ENCODE measurements around the gene TMEM9B. TPM values are rescaled to one million over a fixed set of nuclear protein-coding genes. Genes with fewer than 3 reads are reported as not detected.

Gene TMEM9B
- total and polyA plus RNA-seq, 7 experiments from 2014 or later = 16.2 to 83.0 (median 30.8) TPM

- Mint-ChIP-seq H3K27me3 (no peaks in the 10 kb centered on the region), H3K4me1 (peaks cover 20 to 48% (median 35%) of the 10 kb centered on the region in 7 donors), H3K27ac (peak overlapping the region; percentile 94 to 99 (median 98)), H3K9me3 (no peaks in the 10 kb centered on the region), H3K36me3 (peaks cover 2 to 6% (median 4%) of the 10 kb centered on the region in 5 donors), H3K4me3 (peak overlapping the region; percentile 94 to 99 (median 98))
- H3K27me3 ChIP-seq (ENCODE audit: control insufficient read depth in 2 of 2, insufficient read depth in 2 of 2, low read length in 2 of 2) = no peaks in the 10 kb centered on the region
- intact Hi-C loops (cut with micrococcal nuclease) = loop anchor here (1.0 to 5.0 kb wide), 15 partner anchors 40 to 1494 kb away; partner anchors contain the start of genes RPL27A (in 2 of the 2), TMEM41B (in 2 of the 2), TRIM66 (in 2 of the 2) and AKIP1 (in 1 of the 2)
- DNase-seq (peak in 7 of 9 donors; percentile 61 to 79 (median 77)), ATAC-seq (peak; percentile 83)
- H3K4me1 ChIP-seq (ENCODE audit: control insufficient read depth in 2 of 2, insufficient read depth in 2 of 2, low read length in 2 of 2) = peaks cover 13 to 17% of the 10 kb centered on the region in 2 donors
- ChIA-PET POLR2A (interaction anchor here (0.5 to 2.1 kb wide), 10 partner anchors 9 to 610 kb away, joined by 3 to 27 read pairs (median 5); partner anchors contain the start of genes AKIP1, RPL27A, TRIM66 and WEE1), CTCF (interaction anchor here (0.6 to 1.5 kb wide), 3 partner anchors 37 to 50 kb away, joined by 3 to 5 read pairs (median 3); no protein-coding TSS in a partner anchor)
- peak overlapping the region; percentile 96 for H3K4me3 ChIP-seq (ENCODE audit: low read length)
- H3K27ac ChIP-seq (ENCODE audit: low read depth, low read length) = peak overlapping the region; percentile 92
- no peaks in the 10 kb centered on the region for H3K9me3 ChIP-seq (ENCODE audit: control insufficient read depth in 2 of 3, low read length in 3 of 3)
- H3K36me3 ChIP-seq (ENCODE audit: control insufficient read depth in 2 of 3, insufficient read depth in 3 of 3, low read length in 3 of 3) = peaks cover 0 to 11% (median 0%) of the 10 kb centered on the region in 3 experiments
These were observed 496 bp downstream of the TMEM9B start for GRCh38 chr11:8963569-8964323.

GRCh38 chr11:8962841-8963240 is 1.4 kb downstream of the TMEM9B start:
- Mint-ChIP-seq H3K4me3 (peak overlapping the region; percentile 94 to 99 (median 98)), H3K9me3 (no peaks in the 10 kb centered on the region), H3K27ac (peak overlapping the region; percentile 73 to 99 (median 98)), H3K27me3 (no peaks in the 10 kb centered on the region), H3K4me1 (peaks cover 20 to 48% (median 35%) of the 10 kb centered on the region in 7 donors), H3K36me3 (peaks cover 0 to 6% (median 3%) of the 10 kb centered on the region in 5 donors)
- intact Hi-C loops (cut with micrococcal nuclease) = loop anchor here (5.0 kb wide), 3 partner anchors 351 to 1494 kb away; partner anchors contain the start of genes AMPD3 (in 1 of the 2) and EIF3F (in 1 of the 2)
- ChIA-PET CTCF (interaction anchor here (1.4 kb wide), 1 partner anchor 49 kb away, joined by 3 read pairs; no protein-coding TSS in a partner anchor), POLR2A (interaction anchor here (0.6 kb wide), 1 partner anchor 427 kb away, joined by 4 read pairs; no protein-coding TSS in a partner anchor)
- ATAC-seq (no peak), DNase-seq (no peak)
- no peaks in the 10 kb centered on the region for H3K27me3 ChIP-seq (ENCODE audit: control insufficient read depth in 2 of 2, insufficient read depth in 2 of 2, low read length in 2 of 2)
- H3K9me3 ChIP-seq (ENCODE audit: control insufficient read depth in 2 of 3, low read length in 3 of 3) = no peaks in the 10 kb centered on the region
- peak overlapping the region; percentile 92 for H3K27ac ChIP-seq (ENCODE audit: low read depth, low read length)
- H3K4me3 ChIP-seq (ENCODE audit: low read length) = peak overlapping the region; percentile 96
- peaks cover 0 to 11% (median 0%) of the 10 kb centered on the region in 3 experiments for H3K36me3 ChIP-seq (ENCODE audit: control insufficient read depth in 2 of 3, insufficient read depth in 3 of 3, low read length in 3 of 3)
- peaks cover 13 to 17% of the 10 kb centered on the region in 2 donors for H3K4me1 ChIP-seq (ENCODE audit: control insufficient read depth in 2 of 2, insufficient read depth in 2 of 2, low read length in 2 of 2)

GRCh38 chr11:8961401-8961800 is 2.8 kb downstream of the TMEM9B start:
- no peak for DNase-seq
- Mint-ChIP-seq H3K27me3 (no peaks in the 10 kb centered on the region), H3K4me3 (peak overlapping the region in 1 of 10 donors; percentile 18), H3K36me3 (peaks cover 0 to 11% (median 3%) of the 10 kb centered on the region in 5 donors), H3K4me1 (peaks cover 22 to 54% (median 44%) of the 10 kb centered on the region in 7 donors), H3K9me3 (no peaks in the 10 kb centered on the region), H3K27ac (peak overlapping the region in 3 of 9 donors; percentile 0 to 42 (median 33))
- Histone ChIP-seq H3K4me1 (ENCODE audit: control insufficient read depth in 2 of 2, insufficient read depth in 2 of 2, low read length in 2 of 2) (peaks cover 13 to 17% of the 10 kb centered on the region in 2 donors), H3K27me3 (ENCODE audit: control insufficient read depth in 2 of 2, insufficient read depth in 2 of 2, low read length in 2 of 2) (no peaks in the 10 kb centered on the region), H3K36me3 (ENCODE audit: control insufficient read depth in 2 of 3, insufficient read depth in 3 of 3, low read length in 3 of 3) (peaks cover 0 to 11% (median 0%) of the 10 kb centered on the region in 3 experiments), H3K9me3 (ENCODE audit: control insufficient read depth in 2 of 3, low read length in 3 of 3) (no peaks in the 10 kb centered on the region), H3K4me3 (ENCODE audit: low read length) (no peak overlapping the region), H3K27ac (ENCODE audit: low read depth, low read length) (no peak overlapping the region)
- ATAC-seq = no peak
- ChIA-PET POLR2A (interaction anchor here (1.4 kb wide), 1 partner anchor 273 kb away, joined by 4 read pairs; no protein-coding TSS in a partner anchor), CTCF (interaction anchor here (0.7 to 3.7 kb wide), 5 partner anchors 8 to 1357 kb away, joined by 3 to 31 read pairs (median 3); partner anchors contain the start of genes RPL27A and TRIM66)
- intact Hi-C loops (cut with micrococcal nuclease) = loop anchor here (5.0 kb wide), 3 partner anchors 349 to 1496 kb away; partner anchors contain the start of genes AMPD3 (in 1 of the 2) and EIF3F (in 1 of the 2)

- Histone ChIP-seq H3K27me3 (ENCODE audit: control insufficient read depth in 2 of 2, insufficient read depth in 2 of 2, low read length in 2 of 2) (no peaks in the 10 kb centered on the region), H3K4me3 (ENCODE audit: low read length) (no peak overlapping the region), H3K9me3 (ENCODE audit: control insufficient read depth in 2 of 3, low read length in 3 of 3) (no peaks in the 10 kb centered on the region), H3K36me3 (ENCODE audit: control insufficient read depth in 2 of 3, insufficient read depth in 3 of 3, low read length in 3 of 3) (peaks cover 0 to 22% (median 0%) of the 10 kb centered on the region in 3 experiments), H3K4me1 (ENCODE audit: control insufficient read depth in 2 of 2, insufficient read depth in 2 of 2, low read length in 2 of 2) (peaks cover 13 to 17% of the 10 kb centered on the region in 2 donors), H3K27ac (ENCODE audit: low read depth, low read length) (no peak overlapping the region)
- no peak overlapping the region for H3K4me3 Mint-ChIP-seq
- POLR2A ChIA-PET = interaction anchor here (1.0 to 1.4 kb wide), 3 partner anchors 11 to 273 kb away, joined by 3 to 4 read pairs (median 3); partner anchors contain the start of gene AKIP1
- peaks cover 0 to 15% (median 10%) of the 10 kb centered on the region in 5 donors for H3K36me3 Mint-ChIP-seq
- H3K9me3 Mint-ChIP-seq = no peaks in the 10 kb centered on the region
- peak; percentile 28 for ATAC-seq
- CTCF ChIA-PET = interaction anchor here (0.6 to 3.7 kb wide), 8 partner anchors 10 to 392 kb away, joined by 3 to 31 read pairs (median 4); no protein-coding TSS in a partner anchor
- peak overlapping the region in 2 of 9 donors; percentile 23 to 58 for H3K27ac Mint-ChIP-seq
- H3K4me1 Mint-ChIP-seq = peaks cover 22 to 45% (median 39%) of the 10 kb centered on the region in 7 donors
- peak in 6 of 9 donors; percentile 7 to 34 (median 25) for DNase-seq
- H3K27me3 Mint-ChIP-seq = no peaks in the 10 kb centered on the region
- intact Hi-C loops (cut with micrococcal nuclease) = loop anchor here (1.0 to 5.0 kb wide), 6 partner anchors 45 to 1498 kb away; partner anchors contain the start of genes AMPD3 (in 1 of the 2) and EIF3F (in 1 of the 2)
These were observed 4.6 kb downstream of the TMEM9B start for GRCh38 chr11:8959546-8960166.

GRCh38 chr11:8956860-8957259 is 7.4 kb downstream of the TMEM9B start:
- Mint-ChIP-seq H3K27ac (peak overlapping the region in 1 of 9 donors; percentile 16), H3K27me3 (no peaks in the 10 kb centered on the region), H3K36me3 (peaks cover 7 to 29% (median 20%) of the 10 kb centered on the region in 5 donors), H3K4me3 (peak overlapping the region in 1 of 10 donors; percentile 37), H3K9me3 (no peaks in the 10 kb centered on the region), H3K4me1 (peaks cover 8 to 33% (median 23%) of the 10 kb centered on the region in 7 donors)
- intact Hi-C loops (cut with micrococcal nuclease) = loop anchor here in 1 of 2 donors (5.0 kb wide), 1 partner anchor 630 kb away; no protein-coding TSS in a partner anchor
- POLR2A ChIA-PET = no interaction called here
- Histone ChIP-seq H3K4me1 (ENCODE audit: control insufficient read depth in 2 of 2, insufficient read depth in 2 of 2, low read length in 2 of 2) (peaks cover 0 to 2% of the 10 kb centered on the region in 2 donors), H3K36me3 (ENCODE audit: control insufficient read depth in 2 of 3, insufficient read depth in 3 of 3, low read length in 3 of 3) (peaks cover 5 to 36% (median 8%) of the 10 kb centered on the region in 3 experiments), H3K27ac (ENCODE audit: low read depth, low read length) (no peak overlapping the region), H3K4me3 (ENCODE audit: low read length) (no peak overlapping the region), H3K9me3 (ENCODE audit: control insufficient read depth in 2 of 3, low read length in 3 of 3) (no peaks in the 10 kb centered on the region), H3K27me3 (ENCODE audit: control insufficient read depth in 2 of 2, insufficient read depth in 2 of 2, low read length in 2 of 2) (no peaks in the 10 kb centered on the region)
- no peak for DNase-seq
- ATAC-seq = no peak
- CTCF ChIA-PET = interaction anchor here (0.9 kb wide), 1 partner anchor 16 kb away, joined by 3 read pairs; no protein-coding TSS in a partner anchor

All from naive thymus-derived CD4-positive, alpha-beta T cell (primary cell).